ENCODE measurements around the gene ATG2B.

DNA sequence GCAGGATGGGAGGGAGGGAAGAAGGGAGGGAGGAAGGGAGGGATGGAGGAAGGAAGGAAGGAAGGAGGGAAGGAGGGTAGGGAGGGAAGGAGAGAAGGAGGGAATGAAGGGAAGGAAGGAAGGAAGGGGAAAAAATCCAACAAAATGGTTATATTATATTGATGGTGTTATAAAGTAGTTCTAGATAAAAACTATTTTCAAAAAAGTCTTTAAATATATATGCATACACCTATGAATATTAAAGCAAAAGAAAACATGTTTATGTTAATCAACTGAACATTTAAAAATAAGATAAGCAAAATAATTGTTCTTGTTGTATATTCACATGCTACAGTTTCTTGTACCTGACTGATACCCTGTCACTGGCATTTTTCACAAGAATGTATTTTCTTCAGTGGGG lies 105.2 kb downstream of the ATG2B start:
- TF ChIP-seq, protein P1, sequence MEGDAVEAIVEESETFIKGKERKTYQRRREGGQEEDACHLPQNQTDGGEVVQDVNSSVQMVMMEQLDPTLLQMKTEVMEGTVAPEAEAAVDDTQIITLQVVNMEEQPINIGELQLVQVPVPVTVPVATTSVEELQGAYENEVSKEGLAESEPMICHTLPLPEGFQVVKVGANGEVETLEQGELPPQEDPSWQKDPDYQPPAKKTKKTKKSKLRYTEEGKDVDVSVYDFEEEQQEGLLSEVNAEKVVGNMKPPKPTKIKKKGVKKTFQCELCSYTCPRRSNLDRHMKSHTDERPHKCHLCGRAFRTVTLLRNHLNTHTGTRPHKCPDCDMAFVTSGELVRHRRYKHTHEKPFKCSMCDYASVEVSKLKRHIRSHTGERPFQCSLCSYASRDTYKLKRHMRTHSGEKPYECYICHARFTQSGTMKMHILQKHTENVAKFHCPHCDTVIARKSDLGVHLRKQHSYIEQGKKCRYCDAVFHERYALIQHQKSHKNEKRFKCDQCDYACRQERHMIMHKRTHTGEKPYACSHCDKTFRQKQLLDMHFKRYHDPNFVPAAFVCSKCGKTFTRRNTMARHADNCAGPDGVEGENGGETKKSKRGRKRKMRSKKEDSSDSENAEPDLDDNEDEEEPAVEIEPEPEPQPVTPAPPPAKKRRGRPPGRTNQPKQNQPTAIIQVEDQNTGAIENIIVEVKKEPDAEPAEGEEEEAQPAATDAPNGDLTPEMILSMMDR (IDR thresholded peaks at IDR 0.05): no peak
- TF ChIP-seq BHLHE40 (IDR thresholded peaks at IDR 0.05; ENCODE audit: low read depth, low read length): no peak
- TF ChIP-seq KDM1A (IDR thresholded peaks at IDR 0.05; ENCODE audit: low read depth): no peak
- TF ChIP-seq CBX2 (IDR thresholded peaks at IDR 0.05; ENCODE audit: borderline replicate concordance, low read depth): no peak
- no peak for TF ChIP-seq CHD2 (IDR thresholded peaks at IDR 0.05; ENCODE audit: low read length, partially characterized antibody)
- TF ChIP-seq MAFK (IDR thresholded peaks at IDR 0.05; ENCODE audit: partially characterized antibody): no peak
- no peak for TF ChIP-seq HOXB13 (CRISPR knock-in tag; IDR thresholded peaks at IDR 0.05; ENCODE audit: low read depth)
- TF ChIP-seq, protein P2, sequence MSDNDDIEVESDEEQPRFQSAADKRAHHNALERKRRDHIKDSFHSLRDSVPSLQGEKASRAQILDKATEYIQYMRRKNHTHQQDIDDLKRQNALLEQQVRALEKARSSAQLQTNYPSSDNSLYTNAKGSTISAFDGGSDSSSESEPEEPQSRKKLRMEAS (IDR thresholded peaks at IDR 0.05): no peak
- TF ChIP-seq JUN (IDR thresholded peaks at IDR 0.05): no peak
- TF ChIP-seq RAD21 (conservative IDR thresholded peaks at IDR 0.05 in 1 of 2, IDR thresholded peaks at IDR 0.05 in 1 of 2): no peak
- TF ChIP-seq, protein P3, sequence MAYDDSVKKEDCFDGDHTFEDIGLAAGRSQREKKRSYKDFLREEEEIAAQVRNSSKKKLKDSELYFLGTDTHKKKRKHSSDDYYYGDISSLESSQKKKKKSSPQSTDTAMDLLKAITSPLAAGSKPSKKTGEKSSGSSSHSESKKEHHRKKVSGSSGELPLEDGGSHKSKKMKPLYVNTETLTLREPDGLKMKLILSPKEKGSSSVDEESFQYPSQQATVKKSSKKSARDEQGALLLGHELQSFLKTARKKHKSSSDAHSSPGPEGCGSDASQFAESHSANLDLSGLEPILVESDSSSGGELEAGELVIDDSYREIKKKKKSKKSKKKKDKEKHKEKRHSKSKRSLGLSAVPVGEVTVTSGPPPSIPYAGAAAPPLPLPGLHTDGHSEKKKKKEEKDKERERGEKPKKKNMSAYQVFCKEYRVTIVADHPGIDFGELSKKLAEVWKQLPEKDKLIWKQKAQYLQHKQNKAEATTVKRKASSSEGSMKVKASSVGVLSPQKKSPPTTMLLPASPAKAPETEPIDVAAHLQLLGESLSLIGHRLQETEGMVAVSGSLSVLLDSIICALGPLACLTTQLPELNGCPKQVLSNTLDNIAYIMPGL (CRISPR knock-in tag; IDR thresholded peaks at IDR 0.05; ENCODE audit: borderline replicate concordance): no peak
- TF ChIP-seq SMC3 (IDR thresholded peaks at IDR 0.05): no peak
- TF ChIP-seq, protein P4, sequence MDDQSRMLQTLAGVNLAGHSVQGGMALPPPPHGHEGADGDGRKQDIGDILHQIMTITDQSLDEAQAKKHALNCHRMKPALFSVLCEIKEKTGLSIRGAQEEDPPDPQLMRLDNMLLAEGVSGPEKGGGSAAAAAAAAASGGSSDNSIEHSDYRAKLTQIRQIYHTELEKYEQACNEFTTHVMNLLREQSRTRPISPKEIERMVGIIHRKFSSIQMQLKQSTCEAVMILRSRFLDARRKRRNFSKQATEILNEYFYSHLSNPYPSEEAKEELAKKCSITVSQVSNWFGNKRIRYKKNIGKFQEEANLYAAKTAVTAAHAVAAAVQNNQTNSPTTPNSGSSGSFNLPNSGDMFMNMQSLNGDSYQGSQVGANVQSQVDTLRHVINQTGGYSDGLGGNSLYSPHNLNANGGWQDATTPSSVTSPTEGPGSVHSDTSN (IDR thresholded peaks at IDR 0.05): no peak
